Chondrocyte (in vitro differentiated cells): ENCODE results near the gene GPC6. TPM values are rescaled to one million over a fixed set of nuclear protein-coding genes. Genes with fewer than 3 reads are reported as not detected.
A peak's percentile ranks its signal among the peaks of the same experiment; 100 is the strongest.

ENCODE experiments used
- DNase-seq: peaks from one replicate; pipeline ENCODE4 v3.0.0; 2021; ENCODE audit warnings: mixed read lengths, low spot score
- H3K27ac Mint-ChIP-seq: one replicate; pipeline ENCODE4 v1.8.0; 2021; ENCODE audit warnings: mild to moderate bottlenecking, moderate library complexity, mixed read lengths; ENCODE audit not compliant: unreplicated experiment
- H3K27me3 Mint-ChIP-seq: 2 replicates; pipeline ENCODE4 v1.8.0; 2021; ENCODE audit warnings: low read depth, mixed read lengths
- H3K36me3 Mint-ChIP-seq: 2 replicates; pipeline ENCODE4 v1.8.0; 2021; ENCODE audit warnings: low read depth, mixed read lengths
- H3K4me1 Mint-ChIP-seq: 2 replicates; pipeline ENCODE4 v1.8.0; 2021; ENCODE audit warnings: low read depth, mild to moderate bottlenecking, mixed read lengths
- H3K4me3 Mint-ChIP-seq: one replicate; pipeline ENCODE4 v1.8.0; 2021; ENCODE audit warnings: mild to moderate bottlenecking, moderate library complexity, mixed read lengths; ENCODE audit not compliant: unreplicated experiment
- H3K9me3 Mint-ChIP-seq: 2 replicates; pipeline ENCODE4 v1.8.0; 2021; ENCODE audit warnings: low read depth, mixed read lengths
- CTCF ChIP-seq: fragments of 200-600 bp; sonication (generic); IDR thresholded peaks from 2 replicates; pipeline ENCODE4 v1.5.0; 2021; ENCODE audit warnings: antibody characterized with exemption, mild to moderate bottlenecking, moderate library complexity
- total RNA-seq: library from RNA; stranded (reverse); gene quantifications from 3 replicates; pipeline ENCODE4 v1.2.1, GENCODE V29; 2021

GPC6 gene
- total RNA-seq, 1 donor from 2014 or later: 76.1 TPM

GRCh38 chr13:93903909-93904308, 677.3 kb downstream of the GPC6 start:
- Mint-ChIP-seq H3K4me1 (peaks cover 58% of the 10 kb centered on the region), H3K36me3 (peaks cover 4% of the 10 kb centered on the region)

GRCh38 chr13:93915269-93915809, 688.7 kb downstream of the GPC6 start:
- no peaks in the 10 kb centered on the region for H3K27me3 Mint-ChIP-seq
- peaks cover 5% of the 10 kb centered on the region for H3K36me3 Mint-ChIP-seq
- peaks cover 27% of the 10 kb centered on the region for H3K4me1 Mint-ChIP-seq
- no peak overlapping the region for H3K4me3 Mint-ChIP-seq
- peak overlapping the region; percentile 18 for H3K27ac Mint-ChIP-seq
- peaks cover 4% of the 10 kb centered on the region for H3K9me3 Mint-ChIP-seq
- DNase-seq: no peak
- no peak for TF ChIP-seq CTCF

More at GRCh38 chr13:93903909-93904308, 677.3 kb downstream of the GPC6 start:
- peak overlapping the region; percentile 8 for H3K27ac Mint-ChIP-seq
- DNase-seq: no peak
- TF ChIP-seq CTCF: no peak
- H3K27me3 Mint-ChIP-seq: no peaks in the 10 kb centered on the region
- peaks cover 10% of the 10 kb centered on the region for H3K9me3 Mint-ChIP-seq
- H3K4me3 Mint-ChIP-seq: no peak overlapping the region

DNA sequence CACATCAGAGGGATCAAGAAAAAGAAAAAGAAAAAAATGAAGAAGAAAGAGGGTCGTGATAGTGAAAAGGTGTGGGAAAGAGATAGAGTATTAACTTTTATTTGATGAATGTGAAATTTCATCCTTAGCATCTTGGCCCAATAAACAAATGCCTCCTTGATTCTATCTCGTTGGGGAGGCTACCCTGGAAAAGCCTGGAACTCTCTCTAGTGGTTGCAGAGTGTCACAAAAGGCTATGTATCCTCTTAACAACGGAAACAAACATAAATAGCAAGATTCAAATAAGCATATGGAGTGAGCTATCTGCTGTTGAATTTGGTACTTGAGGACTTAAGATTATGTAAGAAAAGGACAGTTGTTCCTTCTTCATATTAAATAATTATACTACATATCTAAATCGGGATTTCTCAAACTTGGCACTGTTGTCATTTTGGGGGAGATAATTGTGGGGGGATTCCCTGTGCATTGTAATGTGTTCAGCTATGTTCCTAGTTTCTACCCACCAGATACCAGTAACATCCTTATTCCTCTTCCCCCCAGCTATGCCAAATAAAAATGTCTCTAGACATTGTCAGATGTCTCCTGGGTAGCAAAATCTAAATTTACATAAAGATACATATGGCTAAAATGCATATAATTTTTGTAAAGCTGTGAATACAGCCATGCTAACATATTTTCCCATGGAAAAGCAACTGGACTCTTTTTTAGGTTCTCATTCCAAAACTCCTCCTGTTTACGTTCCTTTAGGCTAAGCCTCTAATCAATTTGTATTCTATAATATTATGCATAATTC, 695.7 kb downstream of the GPC6 start:
- Mint-ChIP-seq H3K27me3 (no peaks in the 10 kb centered on the region), H3K36me3 (peaks cover 2% of the 10 kb centered on the region), H3K4me1 (peaks cover 21% of the 10 kb centered on the region), H3K4me3 (no peak overlapping the region), H3K9me3 (no peaks in the 10 kb centered on the region), H3K27ac (no peak overlapping the region)
- no peak for TF ChIP-seq CTCF
- no peak for DNase-seq

GRCh38 chr13:93925990-93926389, 699.4 kb downstream of the GPC6 start:
- Mint-ChIP-seq H3K9me3 (peaks cover 5% of the 10 kb centered on the region), H3K27me3 (no peaks in the 10 kb centered on the region), H3K4me3 (no peak overlapping the region), H3K4me1 (peaks cover 33% of the 10 kb centered on the region), H3K27ac (no peak overlapping the region), H3K36me3 (no peaks in the 10 kb centered on the region)
- TF ChIP-seq CTCF: no peak
- no peak for DNase-seq

DNA sequence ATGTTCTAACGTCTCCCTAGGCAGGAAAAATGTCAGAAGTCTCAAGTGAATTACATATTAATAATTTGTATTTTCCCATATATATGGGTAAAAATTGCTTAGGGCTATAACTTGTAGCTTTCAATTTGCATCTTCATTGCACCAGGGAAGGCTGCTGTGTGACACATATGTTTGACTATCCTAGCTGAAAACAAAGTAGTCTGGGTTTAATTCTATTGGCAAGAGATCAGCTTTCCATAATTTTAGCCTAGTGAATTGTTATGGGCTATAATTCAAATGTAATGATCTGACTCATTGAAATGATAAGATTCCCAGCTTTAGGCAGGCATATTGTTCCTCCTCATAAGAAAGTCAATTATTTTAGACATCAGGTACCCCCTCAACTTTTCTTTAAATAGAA, 699.8 kb downstream of the GPC6 start:
- H3K9me3 Mint-ChIP-seq: peaks cover 7% of the 10 kb centered on the region
- no peaks in the 10 kb centered on the region for H3K36me3 Mint-ChIP-seq
- DNase-seq: no peak
- no peak overlapping the region for H3K4me3 Mint-ChIP-seq
- peaks cover 35% of the 10 kb centered on the region for H3K4me1 Mint-ChIP-seq
- H3K27me3 Mint-ChIP-seq: no peaks in the 10 kb centered on the region
- H3K27ac Mint-ChIP-seq: peak overlapping the region; percentile 7
- no peak for TF ChIP-seq CTCF
